Stimulated activated memory B cell treated with anti-CD40 and anti-IgM and Interleukin-4, amounts not matched to agents 10 μg/mL and 1 μg/mL and 100 μg/mL, for 72 hours (primary cell): ENCODE results near the gene VANGL2.
A peak's percentile ranks its signal among the peaks of the same experiment; 100 is the strongest.

Experiments
- ATAC-seq: fragments of 150-1000 bp; cut with Tn5 transposase; 2 replicates; pipeline ENCODE4 v1.10.0; 2021
- H3K27ac Mint-ChIP-seq: one replicate; pipeline ENCODE4 v1.8.0; 2022; ENCODE audit warnings: mild to moderate bottlenecking, mixed read lengths
- H3K27me3 Mint-ChIP-seq: one replicate; pipeline ENCODE4 v1.8.0; 2022; ENCODE audit warnings: mixed read lengths
- H3K36me3 Mint-ChIP-seq: one replicate; pipeline ENCODE4 v1.8.0; 2022; ENCODE audit warnings: mixed read lengths
- H3K4me1 Mint-ChIP-seq: one replicate; pipeline ENCODE4 v1.8.0; 2022; ENCODE audit warnings: mixed read lengths
- H3K4me3 Mint-ChIP-seq: one replicate; pipeline ENCODE4 v1.8.0; 2022; ENCODE audit warnings: mild to moderate bottlenecking, moderate library complexity, mixed read lengths
- H3K9me3 Mint-ChIP-seq: one replicate; pipeline ENCODE4 v1.8.0; 2022; ENCODE audit warnings: mixed read lengths

Gene VANGL2

GRCh38 chr1:160365325-160365724 is 35.0 kb upstream of the VANGL2 start:
- no peaks in the 10 kb centered on the region for H3K27me3 Mint-ChIP-seq
- H3K4me3 Mint-ChIP-seq: no peak overlapping the region
- peaks cover 11% of the 10 kb centered on the region for H3K36me3 Mint-ChIP-seq
- H3K4me1 Mint-ChIP-seq: peaks cover 8% of the 10 kb centered on the region
- H3K27ac Mint-ChIP-seq: no peak overlapping the region
- H3K9me3 Mint-ChIP-seq: no peaks in the 10 kb centered on the region
- no peak for ATAC-seq

- Mint-ChIP-seq H3K4me3 (no peak within 1 kb of the TSS), H3K9me3 (no peaks in the 10 kb centered on the region), H3K36me3 (peaks cover 9% of the 10 kb centered on the region), H3K27me3 (no peaks in the 10 kb centered on the region), H3K4me1 (peaks cover 8% of the 10 kb centered on the region), H3K27ac (no peak within 1 kb of the TSS)
- no peak for ATAC-seq
Measured at GRCh38 chr1:160366731-160367515, 33.4 kb upstream of the VANGL2 start, which contains the start of gene NHLH1. NHLH1 (plus strand) TSS chr1:160367071; CDS start chr1:160370732, 3,661 bp downstream.

- no peaks in the 10 kb centered on the region for H3K9me3 Mint-ChIP-seq
- H3K27me3 Mint-ChIP-seq: no peaks in the 10 kb centered on the region
- peaks cover 9% of the 10 kb centered on the region for H3K36me3 Mint-ChIP-seq
- no peak overlapping the region for H3K27ac Mint-ChIP-seq
- no peak for ATAC-seq
- H3K4me1 Mint-ChIP-seq: peaks cover 3% of the 10 kb centered on the region
- no peak overlapping the region for H3K4me3 Mint-ChIP-seq
Measured at GRCh38 chr1:160367516-160367900, 32.9 kb upstream of the VANGL2 start.

- ATAC-seq: no peak
- Mint-ChIP-seq H3K36me3 (peaks cover 9% of the 10 kb centered on the region), H3K4me3 (no peak overlapping the region), H3K27ac (no peak overlapping the region), H3K9me3 (no peaks in the 10 kb centered on the region), H3K27me3 (no peaks in the 10 kb centered on the region), H3K4me1 (no peaks in the 10 kb centered on the region)
Measured at GRCh38 chr1:160367934-160368923, 32.1 kb upstream of the VANGL2 start.

GRCh38 chr1:160369087-160369486 is 31.3 kb upstream of the VANGL2 start:
- no peaks in the 10 kb centered on the region for H3K9me3 Mint-ChIP-seq
- H3K4me1 Mint-ChIP-seq: no peaks in the 10 kb centered on the region
- ATAC-seq: no peak
- no peaks in the 10 kb centered on the region for H3K27me3 Mint-ChIP-seq
- no peak overlapping the region for H3K27ac Mint-ChIP-seq
- H3K36me3 Mint-ChIP-seq: peaks cover 9% of the 10 kb centered on the region
- no peak overlapping the region for H3K4me3 Mint-ChIP-seq

- H3K4me3 Mint-ChIP-seq: no peak overlapping the region
- no peaks in the 10 kb centered on the region for H3K9me3 Mint-ChIP-seq
- peaks cover 9% of the 10 kb centered on the region for H3K36me3 Mint-ChIP-seq
Measured at GRCh38 chr1:160370561-160371345, 29.6 kb upstream of the VANGL2 start.

GRCh38 chr1:160371346-160371631 is 29.1 kb upstream of the VANGL2 start:
- H3K4me1 Mint-ChIP-seq: peaks cover 19% of the 10 kb centered on the region
- H3K4me3 Mint-ChIP-seq: no peak overlapping the region
- no peaks in the 10 kb centered on the region for H3K9me3 Mint-ChIP-seq
- H3K27me3 Mint-ChIP-seq: no peaks in the 10 kb centered on the region
- H3K36me3 Mint-ChIP-seq: peaks cover 9% of the 10 kb centered on the region
- H3K27ac Mint-ChIP-seq: no peak overlapping the region
- ATAC-seq: no peak

More at GRCh38 chr1:160370561-160371345, 29.6 kb upstream of the VANGL2 start:
- Mint-ChIP-seq H3K27ac (no peak overlapping the region), H3K4me1 (peaks cover 13% of the 10 kb centered on the region), H3K27me3 (no peaks in the 10 kb centered on the region)
- no peak for ATAC-seq

GRCh38 chr1:160371756-160372155 is 28.6 kb upstream of the VANGL2 start:
- H3K9me3 Mint-ChIP-seq: no peaks in the 10 kb centered on the region
- no peak overlapping the region for H3K4me3 Mint-ChIP-seq
- ATAC-seq: no peak
- peaks cover 9% of the 10 kb centered on the region for H3K36me3 Mint-ChIP-seq
- no peak overlapping the region for H3K27ac Mint-ChIP-seq
- peaks cover 23% of the 10 kb centered on the region for H3K4me1 Mint-ChIP-seq
- no peaks in the 10 kb centered on the region for H3K27me3 Mint-ChIP-seq

- no peak overlapping the region for H3K27ac Mint-ChIP-seq
- no peaks in the 10 kb centered on the region for H3K9me3 Mint-ChIP-seq
- peaks cover 24% of the 10 kb centered on the region for H3K4me1 Mint-ChIP-seq
- no peak for ATAC-seq
- H3K4me3 Mint-ChIP-seq: no peak overlapping the region
- H3K36me3 Mint-ChIP-seq: peaks cover 9% of the 10 kb centered on the region
- H3K27me3 Mint-ChIP-seq: no peaks in the 10 kb centered on the region
Measured at GRCh38 chr1:160373696-160374095, 26.7 kb upstream of the VANGL2 start.

- H3K4me3 Mint-ChIP-seq: no peak overlapping the region
Measured at GRCh38 chr1:160374306-160375110, 25.9 kb upstream of the VANGL2 start.

GRCh38 chr1:160375788-160376524 is 24.4 kb upstream of the VANGL2 start:
- peak overlapping the region; percentile 71 for H3K27ac Mint-ChIP-seq
- peak overlapping the region; percentile 45 for H3K4me3 Mint-ChIP-seq
- peaks cover 8% of the 10 kb centered on the region for H3K36me3 Mint-ChIP-seq
- no peaks in the 10 kb centered on the region for H3K27me3 Mint-ChIP-seq
- peak; percentile 56 for ATAC-seq
- H3K4me1 Mint-ChIP-seq: peaks cover 24% of the 10 kb centered on the region
- H3K9me3 Mint-ChIP-seq: no peaks in the 10 kb centered on the region

More at GRCh38 chr1:160374306-160375110, 25.9 kb upstream of the VANGL2 start:
- Mint-ChIP-seq H3K4me1 (peaks cover 24% of the 10 kb centered on the region), H3K9me3 (no peaks in the 10 kb centered on the region), H3K36me3 (peaks cover 9% of the 10 kb centered on the region), H3K27ac (peak overlapping the region; percentile 71), H3K27me3 (no peaks in the 10 kb centered on the region)
- no peak for ATAC-seq

- ATAC-seq: peak; percentile 69
- Mint-ChIP-seq H3K4me1 (peaks cover 24% of the 10 kb centered on the region), H3K4me3 (no peak overlapping the region), H3K36me3 (peaks cover under 1% of the 10 kb centered on the region), H3K27ac (peak overlapping the region; percentile 71), H3K9me3 (no peaks in the 10 kb centered on the region), H3K27me3 (no peaks in the 10 kb centered on the region)
Measured at GRCh38 chr1:160376525-160377131, 23.7 kb upstream of the VANGL2 start.

- Mint-ChIP-seq H3K4me3 (no peak overlapping the region), H3K27me3 (no peaks in the 10 kb centered on the region), H3K27ac (no peak overlapping the region), H3K36me3 (no peaks in the 10 kb centered on the region), H3K4me1 (peaks cover 24% of the 10 kb centered on the region), H3K9me3 (no peaks in the 10 kb centered on the region)
- no peak for ATAC-seq
Measured at GRCh38 chr1:160377585-160378206, 22.7 kb upstream of the VANGL2 start.
